CD14-positive monocyte (primary cell): ENCODE data around the gene EPB41L5. TPM values are rescaled to one million over a fixed set of nuclear protein-coding genes. Genes with fewer than 3 reads are reported as not detected.

Source experiments
- DNase-seq, 3 donors: peaks; one replicate each; pipeline ENCODE4 v3.0.0-alpha.2; 2011 to 2022
- H2AFZ ChIP-seq: 2 replicates; pipeline ENCODE4 v1.6.0; 2012; ENCODE audit warnings: mild to moderate bottlenecking, low read depth, low read length, inconsistent platforms; ENCODE audit not compliant: insufficient read depth, poor library complexity, severe bottlenecking
- H3K27ac ChIP-seq, 2 donors: 1 replicate in 1 of 2; 2 replicates in 1 of 2; pipeline ENCODE4 v1.5.1; 2012 to 2013; ENCODE audit warnings: low read length in 2 of 2, control low read depth in 1 of 2, inconsistent platforms in 1 of 2, low read depth in 1 of 2, mild to moderate bottlenecking in 1 of 2
- H3K27me3 ChIP-seq, 2 donors: one replicate each; pipeline versions ENCODE4 v1.6.0 to v1.6.1; 2011 to 2013; ENCODE audit warnings: low read length in 2 of 2; ENCODE audit not compliant: control insufficient read depth in 2 of 2, insufficient read depth in 2 of 2
- H3K36me3 ChIP-seq, 2 donors: replicated peaks in 1 of 2; 1 replicate in 1 of 2; 2 replicates in 1 of 2; pipeline versions ENCODE4 v1.5.1 to v1.6.1; 2012 to 2013; ENCODE audit warnings: low read length in 2 of 2, control low read depth in 1 of 2, inconsistent platforms in 1 of 2, mild to moderate bottlenecking in 1 of 2; ENCODE audit not compliant: insufficient read depth in 2 of 2, control insufficient read depth in 1 of 2
- H3K4me1 ChIP-seq, 2 donors: 1 replicate in 1 of 2; 2 replicates in 1 of 2; pipeline versions ENCODE4 v1.5.1 to v1.6.1; 2012 to 2013; ENCODE audit warnings: low read length in 2 of 2, control low read depth in 1 of 2, inconsistent platforms in 1 of 2, mild to moderate bottlenecking in 1 of 2, moderate library complexity in 1 of 2; ENCODE audit not compliant: insufficient read depth in 2 of 2, control insufficient read depth in 1 of 2
- H3K4me2 ChIP-seq: replicated peaks from 2 replicates; pipeline ENCODE3; 2012; ENCODE audit warnings: low read length, moderate library complexity, mild to moderate bottlenecking; ENCODE audit not compliant: poor library complexity, severe bottlenecking; ENCODE audit errors: extremely low read depth
- H3K4me3 ChIP-seq, 3 experiments: fragments of 200-600 bp in 1 of 3; sonication (generic) in 1 of 3; replicated peaks in 1 of 3; 1 replicate in 2 of 3; 2 replicates in 1 of 3; pipeline ENCODE4 v1.5.1; 2011 to 2013; ENCODE audit warnings: low read length in 3 of 3, mild to moderate bottlenecking in 3 of 3, control low read depth in 2 of 3, low read depth in 2 of 3, inconsistent platforms in 1 of 3, moderate library complexity in 1 of 3
- H3K79me2 ChIP-seq: 2 replicates; pipeline ENCODE4 v1.6.0; 2012; ENCODE audit warnings: mild to moderate bottlenecking, control low read depth, inconsistent platforms, low read length, moderate library complexity; ENCODE audit not compliant: insufficient read depth
- H3K9ac ChIP-seq: 2 replicates; pipeline ENCODE4 v1.6.0; 2017; ENCODE audit warnings: low read length, mild to moderate bottlenecking; ENCODE audit not compliant: insufficient read depth, poor library complexity, severe bottlenecking
- H3K9me3 ChIP-seq, 2 donors: replicated peaks in 1 of 2; 1 replicate in 1 of 2; 2 replicates in 1 of 2; pipeline versions ENCODE4 v1.5.1 to v1.6.1; 2012 to 2013; ENCODE audit warnings: low read length in 2 of 2, control low read depth in 1 of 2; ENCODE audit not compliant: control insufficient read depth in 1 of 2, insufficient read depth in 1 of 2
- H4K20me1 ChIP-seq: 2 replicates; pipeline ENCODE4 v1.6.0; 2012; ENCODE audit warnings: mild to moderate bottlenecking, low read length, control low read depth, moderate library complexity; ENCODE audit not compliant: insufficient read depth
- H3K27ac Mint-ChIP-seq, 7 donors: one replicate each; pipeline ENCODE4 v1.8.0; 2020; ENCODE audit warnings: mild to moderate bottlenecking in 7 of 7, mixed read lengths in 7 of 7, moderate library complexity in 6 of 7, inconsistent platforms in 2 of 7
- H3K27me3 Mint-ChIP-seq, 3 donors: one replicate each; pipeline ENCODE4 v1.8.0; 2021 to 2022; ENCODE audit warnings: low read depth in 3 of 3, mild to moderate bottlenecking in 3 of 3, mixed read lengths in 3 of 3, moderate library complexity in 3 of 3, inconsistent platforms in 1 of 3
- H3K36me3 Mint-ChIP-seq, 2 donors: one replicate each; pipeline ENCODE4 v1.8.0; 2020; ENCODE audit warnings: mixed read lengths in 2 of 2, inconsistent platforms in 1 of 2, mild to moderate bottlenecking in 1 of 2
- H3K4me1 Mint-ChIP-seq: one replicate; pipeline ENCODE4 v1.8.0; 2020; ENCODE audit warnings: mild to moderate bottlenecking, mixed read lengths
- H3K4me3 Mint-ChIP-seq, 2 donors: one replicate each; pipeline ENCODE4 v1.8.0; 2020; ENCODE audit warnings: mild to moderate bottlenecking in 2 of 2, mixed read lengths in 2 of 2, moderate library complexity in 1 of 2
- H3K9me3 Mint-ChIP-seq, 7 donors: one replicate each; pipeline ENCODE4 v1.8.0; 2020 to 2022; ENCODE audit warnings: mixed read lengths in 7 of 7, mild to moderate bottlenecking in 6 of 7, moderate library complexity in 6 of 7, inconsistent platforms in 2 of 7
- WGBS: methylation state at CpG from one replicate; pipeline ENCODE4 v1.1.5; 2013; ENCODE audit warnings: missing lambda C conversion rate; ENCODE audit not compliant: insufficient coverage; 5-methylcytosine and 5-hydroxymethylcytosine counted together
- intact Hi-C, 2 donors: fragments of 100-400 bp; cut with micrococcal nuclease; formaldehyde crosslinking; loops; one replicate each; pipeline versions ENCODE4 v1.15.0 to v1.15.1; 2023
- polyA plus RNA-seq, 3 donors: library from polyadenylated mRNA; depleted of rRNA in 1 of 3; unstranded in 2 of 3; stranded (reverse) in 1 of 3; fragments of 300-500 nt in 2 of 3; fragments of >200 nt in 1 of 3; fragmentation: Illumina TruSeq in 2 of 3; gene quantifications; 1 replicate in 2 of 3; 2 replicates in 1 of 3; pipeline ENCODE4 v1.2.3, GENCODE V29; 2012 to 2021
- TF ChIP-seq, protein P1 (sequence below): fragments of 200-600 bp; IDR thresholded peaks from one replicate; pipeline ENCODE4 v1.8.0; 2022; ENCODE audit warnings: antibody characterized with exemption, mild to moderate bottlenecking

The EPB41L5 gene
- polyA plus RNA-seq, 3 donors: 1.4 to 2.4 (median 2.0) TPM

DNA sequence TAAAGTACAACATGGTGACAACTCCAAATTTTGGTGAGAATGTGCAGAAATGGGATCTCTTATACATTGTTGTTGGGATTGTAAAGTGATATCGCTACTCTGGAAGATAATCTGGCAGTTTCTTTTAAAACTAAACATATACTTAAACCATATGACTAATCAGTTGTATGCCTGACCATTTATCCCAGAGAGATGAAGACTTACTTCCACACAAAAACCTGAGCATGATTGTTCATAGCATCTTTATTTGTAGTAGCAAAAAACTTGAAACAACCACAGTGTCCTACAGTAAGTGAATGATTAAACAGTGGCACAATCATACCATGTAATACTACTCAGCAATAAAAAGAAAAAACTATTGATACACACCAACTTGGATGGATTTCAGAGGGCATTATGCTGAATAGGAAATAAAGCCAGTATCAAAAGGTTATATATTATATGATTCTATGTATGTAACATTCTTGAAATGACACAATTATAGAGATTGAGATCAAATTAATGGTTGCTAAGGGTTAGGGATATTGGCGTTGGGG is 47.3 kb downstream of the EPB41L5 start:
- H3K27ac Mint-ChIP-seq: no peak overlapping the region
- H3K4me1 Mint-ChIP-seq: no peaks in the 10 kb centered on the region
- Histone ChIP-seq H3K4me3 (no peak overlapping the region), H3K9ac (no peak overlapping the region), H4K20me1 (no peaks in the 10 kb centered on the region), H3K27ac (no peak overlapping the region), H3K36me3 (no peaks in the 10 kb centered on the region), H3K4me2 (no peak overlapping the region), H3K9me3 (peaks cover 3 to 4% of the 10 kb centered on the region in 2 donors), H3K79me2 (no peaks in the 10 kb centered on the region), H3K27me3 (no peaks in the 10 kb centered on the region), H3K4me1 (no peaks in the 10 kb centered on the region), H2AFZ (no peak overlapping the region)
- DNase-seq: no peak
- no peak overlapping the region for H3K4me3 Mint-ChIP-seq
- no peaks in the 10 kb centered on the region for H3K27me3 Mint-ChIP-seq
- no CpG with 5 or more reads among the region's 2 CpGs for WGBS
- intact Hi-C loops: no loop called here
- H3K36me3 Mint-ChIP-seq: no peaks in the 10 kb centered on the region
- TF ChIP-seq, protein P1, sequence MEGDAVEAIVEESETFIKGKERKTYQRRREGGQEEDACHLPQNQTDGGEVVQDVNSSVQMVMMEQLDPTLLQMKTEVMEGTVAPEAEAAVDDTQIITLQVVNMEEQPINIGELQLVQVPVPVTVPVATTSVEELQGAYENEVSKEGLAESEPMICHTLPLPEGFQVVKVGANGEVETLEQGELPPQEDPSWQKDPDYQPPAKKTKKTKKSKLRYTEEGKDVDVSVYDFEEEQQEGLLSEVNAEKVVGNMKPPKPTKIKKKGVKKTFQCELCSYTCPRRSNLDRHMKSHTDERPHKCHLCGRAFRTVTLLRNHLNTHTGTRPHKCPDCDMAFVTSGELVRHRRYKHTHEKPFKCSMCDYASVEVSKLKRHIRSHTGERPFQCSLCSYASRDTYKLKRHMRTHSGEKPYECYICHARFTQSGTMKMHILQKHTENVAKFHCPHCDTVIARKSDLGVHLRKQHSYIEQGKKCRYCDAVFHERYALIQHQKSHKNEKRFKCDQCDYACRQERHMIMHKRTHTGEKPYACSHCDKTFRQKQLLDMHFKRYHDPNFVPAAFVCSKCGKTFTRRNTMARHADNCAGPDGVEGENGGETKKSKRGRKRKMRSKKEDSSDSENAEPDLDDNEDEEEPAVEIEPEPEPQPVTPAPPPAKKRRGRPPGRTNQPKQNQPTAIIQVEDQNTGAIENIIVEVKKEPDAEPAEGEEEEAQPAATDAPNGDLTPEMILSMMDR: no peak
- peaks cover 0 to 13% (median 3%) of the 10 kb centered on the region in 7 donors for H3K9me3 Mint-ChIP-seq

DNA sequence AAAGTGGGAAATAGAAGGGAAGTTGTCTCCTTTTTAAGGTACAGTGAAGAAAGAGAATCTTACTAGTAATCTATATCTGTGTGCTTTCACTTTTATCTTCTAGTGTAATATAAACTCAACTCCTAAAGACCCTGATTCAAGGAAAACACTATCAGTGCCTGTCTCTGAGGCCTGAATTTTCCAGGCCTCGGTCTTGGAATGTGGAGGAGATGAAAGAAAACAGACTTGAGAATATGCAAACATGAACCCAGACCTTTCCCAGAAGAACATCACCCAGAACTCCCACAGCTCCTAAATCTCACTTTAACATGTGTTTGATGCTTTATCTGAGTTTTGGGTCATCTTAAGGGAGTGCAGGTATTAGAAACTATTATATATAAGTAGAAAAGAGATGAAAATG is 51.8 kb downstream of the EPB41L5 start:
- intact Hi-C loops: no loop called here
- H3K9ac ChIP-seq: no peak overlapping the region
- Mint-ChIP-seq H3K36me3 (no peaks in the 10 kb centered on the region), H3K4me1 (no peaks in the 10 kb centered on the region), H3K27me3 (peaks cover 0 to 5% (median under 1%) of the 10 kb centered on the region in 3 donors), H3K9me3 (peaks cover 1 to 14% (median 4%) of the 10 kb centered on the region in 7 donors), H3K4me3 (no peak overlapping the region), H3K27ac (no peak overlapping the region)
- TF ChIP-seq, protein P1: no peak
- H3K4me2 ChIP-seq: no peak overlapping the region
- no peaks in the 10 kb centered on the region for H3K27me3 ChIP-seq
- no peak for DNase-seq
- H3K36me3 ChIP-seq: no peaks in the 10 kb centered on the region
- no CpG with 5 or more reads among the region's 1 CpG for WGBS
- no peaks in the 10 kb centered on the region for H4K20me1 ChIP-seq
- no peak overlapping the region for H3K27ac ChIP-seq
- no peaks in the 10 kb centered on the region for H3K4me1 ChIP-seq
- no peaks in the 10 kb centered on the region for H3K79me2 ChIP-seq
- peaks cover 0 to 6% of the 10 kb centered on the region in 2 donors for H3K9me3 ChIP-seq
- no peak overlapping the region for H3K4me3 ChIP-seq
- no peak overlapping the region for H2AFZ ChIP-seq
